Stomach (tissue), 9 donors: ENCODE data around the gene FGF8. TPM values are rescaled to one million over a fixed set of nuclear protein-coding genes. Genes with fewer than 3 reads are reported as not detected.

Experiments
- DNase-seq, 2 donors: peaks; one replicate each; pipeline versions ENCODE4 v3.0.0 to v3.0.0-alpha.2; 2013 to 2019
- H3K27ac ChIP-seq, 5 donors: fragments of 200-600 bp in 4 of 5; sonication (generic) in 4 of 5; one replicate each; pipeline ENCODE4 v1.5.1; 2013 to 2019; ENCODE audit warnings: mild to moderate bottlenecking in 1 of 5, moderate library complexity in 1 of 5
- H3K27me3 ChIP-seq, 3 donors: fragments of 200-600 bp; sonication (generic); one replicate each; pipeline ENCODE4 v1.5.1; 2017 to 2019; ENCODE audit warnings: mixed run types in 1 of 3
- H3K36me3 ChIP-seq, 4 donors: fragments of 200-600 bp; sonication (generic); 1 replicate in 3 of 4; 2 replicates in 1 of 4; pipeline ENCODE4 v1.5.1; 2016 to 2019
- H3K4me1 ChIP-seq, 4 donors: fragments of 200-600 bp; sonication (generic); one replicate each; pipeline ENCODE4 v1.5.1; 2016 to 2019
- H3K4me3 ChIP-seq, 4 donors: fragments of 200-600 bp; sonication (generic) in 3 of 4; one replicate each; pipeline ENCODE4 v1.5.1; 2016 to 2019; ENCODE audit warnings: mild to moderate bottlenecking in 1 of 4
- H3K9me3 ChIP-seq, 4 donors: fragments of 200-600 bp; sonication (generic); one replicate each; pipeline ENCODE4 v1.5.1; 2016 to 2019
- CTCF ChIP-seq, 7 experiments: fragments of 450-650 bp in 4 of 7; fragments of 200-600 bp in 3 of 7; sonication (generic) in 3 of 7; IDR thresholded peaks; one replicate each; pipeline ENCODE4 v1.5.1; 2016 to 2019; ENCODE audit warnings: antibody characterized with exemption in 7 of 7, control low read depth in 2 of 7, mild to moderate bottlenecking in 1 of 7
- EP300 ChIP-seq: sonication (generic); formaldehyde crosslinking; IDR thresholded peaks from one replicate; pipeline ENCODE4 v1.6.1; 2017; ENCODE audit warnings: antibody characterized with exemption
- POLR2A ChIP-seq, 4 donors: fragments of 450-650 bp; IDR thresholded peaks; one replicate each; pipeline ENCODE4 v1.6.1; 2016; ENCODE audit warnings: antibody characterized with exemption in 4 of 4, control low read depth in 2 of 4, mild to moderate bottlenecking in 1 of 4, moderate library complexity in 1 of 4
- POLR2AphosphoS5 ChIP-seq, 3 donors: sonication (generic); formaldehyde crosslinking; IDR thresholded peaks; one replicate each; pipeline ENCODE4 v1.6.1; 2016; ENCODE audit warnings: antibody characterized with exemption in 3 of 3
- WGBS, 5 donors: extraction: QIAGEN DNeasy Blood & Tissue Kit in 3 of 5; methylation state at CpG; one replicate each; pipeline versions ENCODE4 v1.1.5 to v1.1.7; 2013 to 2018; 5-methylcytosine and 5-hydroxymethylcytosine counted together
- intact Hi-C: fragments of 100-400 bp; cut with DNase I; formaldehyde crosslinking; loops from one replicate; pipeline ENCODE4 v1.15.1; 2023; ENCODE audit warnings: low total_unique reads
- polyA plus RNA-seq, 3 donors: library from polyadenylated mRNA; stranded (reverse); fragments of 200-250 nt; gene quantifications; one replicate each; pipeline ENCODE4 v1.2.3, GENCODE V29; 2013
- total RNA-seq, 5 donors: library from RNA; depleted of rRNA; stranded (reverse); fragments of >200 nt; gene quantifications; one replicate each; pipeline versions ENCODE4 v1.1.0 to v1.2.3, GENCODE V29; 2014 to 2016
- donor health status: healthy with polysubstance abuse.
- donor health status: Bipolar disorder and iron deficiency.
- donor health status: healthy.

The FGF8 gene
- total and polyA plus RNA-seq, 8 donors, result not detected

DNA sequence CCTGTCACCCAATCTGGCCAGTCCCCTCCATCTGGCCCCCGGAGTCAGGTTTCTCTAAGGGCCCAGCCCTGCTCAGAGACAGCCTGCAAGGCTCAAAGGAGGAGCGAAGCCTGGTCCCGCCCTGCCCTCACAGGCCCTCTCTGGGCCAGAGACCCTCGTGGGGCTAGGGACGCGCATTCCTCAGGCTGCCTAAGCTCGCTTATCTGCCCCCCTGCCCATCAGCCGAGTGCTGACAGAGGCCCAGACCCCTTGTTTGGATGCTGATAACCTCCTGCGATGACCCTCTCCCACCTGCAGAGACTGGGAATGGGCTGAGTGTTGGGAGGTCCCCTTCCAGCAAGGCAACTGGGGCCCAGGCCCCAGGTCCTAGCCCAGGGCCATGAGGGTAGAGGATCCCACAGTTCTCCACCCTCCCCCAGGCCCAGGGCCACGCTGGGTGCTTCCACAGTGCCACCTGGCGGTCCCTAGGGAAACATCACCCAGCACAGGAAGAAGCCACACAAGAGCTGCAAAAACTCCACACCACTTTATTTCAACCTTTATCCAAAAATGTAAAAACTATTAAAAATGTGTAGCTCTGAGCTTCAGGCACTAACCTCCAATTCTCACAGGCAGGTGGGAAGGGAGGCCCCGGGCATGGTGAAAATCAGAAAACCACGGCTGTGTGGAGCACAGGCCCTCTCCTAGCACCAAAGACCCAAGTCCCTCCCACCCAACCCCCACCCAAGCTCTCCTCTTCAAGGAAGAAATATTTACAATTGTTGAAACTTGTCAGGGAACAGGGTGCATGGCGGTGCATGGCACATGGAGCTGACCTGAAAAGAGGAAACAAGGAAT lies 5.1 kb upstream of the FGF8 start:
- Histone ChIP-seq H3K27me3 (peaks cover 8 to 38% (median 31%) of the 10 kb centered on the region in 3 donors), H3K9me3 (no peaks in the 10 kb centered on the region), H3K27ac (no peak overlapping the region), H3K4me3 (no peak overlapping the region), H3K4me1 (peaks cover 45 to 80% (median 69%) of the 10 kb centered on the region in 4 donors), H3K36me3 (peaks cover 5 to 21% (median 19%) of the 10 kb centered on the region in 4 donors)
- 43 to 56% (median 45%) methylated on average over 14 of the region's 14 CpGs for whole genome bisulfite sequencing, 5 donors
- peak; percentile 70 to 86 for DNase-seq
- intact Hi-C loops, result loop anchor here (5.0 kb wide), 1 partner anchor 179 kb away; no protein-coding TSS in a partner anchor
- no peak for TF ChIP-seq EP300
- TF ChIP-seq POLR2AphosphoS5 (IDR thresholded peaks at IDR 0.05), result peak in 1 of 3 donors; percentile 22
- TF ChIP-seq CTCF (IDR thresholded peaks at IDR 0.05), result peak in 5 of 7 experiments; percentile 58 to 89 (median 85)

DNA sequence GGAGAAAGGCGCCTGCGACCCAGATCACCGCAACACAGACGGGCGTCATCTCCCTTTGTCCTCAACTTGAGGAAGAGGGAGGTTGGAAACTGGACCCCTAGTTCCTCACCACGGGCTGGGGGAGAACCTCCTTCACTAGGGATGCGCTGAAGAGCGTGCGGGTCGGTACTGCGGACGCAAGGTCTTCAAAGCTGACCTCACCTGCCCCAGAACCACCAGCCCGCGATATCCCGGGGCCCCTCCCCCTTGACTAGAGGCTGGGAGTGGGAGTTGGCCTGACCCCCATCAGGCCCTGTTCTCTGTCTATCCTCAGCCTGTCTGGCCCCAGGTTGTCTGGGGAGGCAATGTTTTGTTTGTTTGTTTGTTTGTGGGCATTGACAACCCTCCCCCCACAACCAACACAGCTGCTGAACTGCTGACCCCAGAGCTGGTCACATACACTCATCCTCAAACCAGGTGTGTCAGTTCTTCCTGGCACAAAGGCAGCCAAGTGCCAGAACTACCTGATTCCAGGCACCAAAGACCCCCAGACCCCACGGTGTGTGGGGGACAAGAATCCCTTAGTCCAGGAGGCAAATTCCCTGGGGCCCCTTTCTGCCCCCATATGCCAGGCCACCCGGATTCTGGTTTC lies 4.4 kb upstream of the FGF8 start:
- intact Hi-C loops, result loop anchor here (5.0 kb wide), 1 partner anchor 178 kb away; no protein-coding TSS in a partner anchor

DNA sequence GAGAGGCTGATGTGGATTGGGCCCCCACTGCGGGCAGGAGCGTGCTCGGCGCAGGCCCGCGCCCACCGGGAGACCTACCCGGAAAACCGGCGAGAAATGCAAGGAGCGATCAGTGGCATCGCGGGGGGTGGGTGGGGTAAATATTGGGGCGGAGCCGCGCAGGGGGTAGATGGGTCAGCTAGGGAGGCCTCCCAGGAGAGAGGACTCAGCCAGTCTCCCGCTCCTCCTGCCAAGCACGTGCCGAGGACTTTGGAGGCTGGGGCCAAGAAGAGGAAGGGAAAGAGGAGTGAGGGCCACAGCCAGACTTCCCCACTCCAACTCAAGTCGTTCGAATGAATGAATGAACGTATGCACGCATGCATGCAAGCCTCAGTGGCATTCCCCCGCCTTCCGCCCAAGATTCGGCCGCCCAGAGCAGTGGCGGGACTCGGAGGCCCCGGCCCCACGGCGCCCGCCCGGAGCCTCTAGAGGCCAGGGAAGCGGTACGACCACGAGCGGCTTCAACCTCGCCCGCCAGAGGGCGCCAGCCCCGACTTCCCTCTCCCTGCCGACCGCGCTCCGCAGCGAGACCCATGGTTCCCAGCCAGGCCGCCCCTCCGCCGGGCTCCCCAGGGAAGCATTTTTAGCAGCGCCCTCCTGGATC lies 3.8 kb upstream of the FGF8 start:
- no peak overlapping the region for H3K27ac ChIP-seq
- 0 to 4% (median 1%) methylated on average over 40 to 51 of the region's 51 CpGs for WGBS, 5 donors
- peak overlapping the region; percentile 43 to 57 (median 46) for H3K4me3 ChIP-seq
- DNase-seq, result peak; percentile 87 to 91
- H3K27me3 ChIP-seq, result peaks cover 20 to 52% (median 44%) of the 10 kb centered on the region in 3 donors
- peaks cover 0 to 7% (median 5%) of the 10 kb centered on the region in 4 donors for H3K36me3 ChIP-seq
- TF ChIP-seq CTCF (IDR thresholded peaks at IDR 0.05) (peak in 5 of 7 experiments; percentile 41 to 89 (median 80)), POLR2A (IDR thresholded peaks at IDR 0.05) (no peak)
- H3K4me1 ChIP-seq, result peaks cover 58 to 87% (median 78%) of the 10 kb centered on the region in 4 donors
- no peaks in the 10 kb centered on the region for H3K9me3 ChIP-seq
- intact Hi-C loops, result loop anchor here (5.0 kb wide), 1 partner anchor 177 kb away; no protein-coding TSS in a partner anchor

More for the DNA sequence above, 4.4 kb upstream of the FGF8 start:
- 11 to 31% (median 15%) methylated on average over 6 to 17 of the region's 17 CpGs for WGBS, 5 donors
- Histone ChIP-seq H3K4me1 (peaks cover 52 to 87% (median 74%) of the 10 kb centered on the region in 4 donors), H3K36me3 (peaks cover 0 to 14% (median 12%) of the 10 kb centered on the region in 4 donors), H3K4me3 (peak overlapping the region; percentile 43 to 57 (median 46)), H3K27me3 (peaks cover 13 to 45% (median 38%) of the 10 kb centered on the region in 3 donors), H3K27ac (no peak overlapping the region), H3K9me3 (no peaks in the 10 kb centered on the region)
- TF ChIP-seq EP300 (no peak), POLR2A (IDR thresholded peaks at IDR 0.05) (no peak), POLR2AphosphoS5 (IDR thresholded peaks at IDR 0.05) (no peak), CTCF (IDR thresholded peaks at IDR 0.05) (no peak)
- peak in 1 of 2 donors; percentile 13 for DNase-seq
